ENCODE measurements around the gene TEX48. TPM values are rescaled to one million over a fixed set of nuclear protein-coding genes. Genes with fewer than 3 reads are reported as not detected.

TEX48 gene
- total and polyA plus RNA-seq, 2 experiments from 2014 or later: not detected

GRCh38 chr9:114723931-114724330, 41.9 kb upstream of the TEX48 start:
- no peaks in the 10 kb centered on the region for H4K20me1 ChIP-seq (replicated peaks; ENCODE audit: insufficient read depth)
- H3F3A ChIP-seq (replicated peaks; ENCODE audit: low read depth): no peaks in the 10 kb centered on the region
- H3K4me1 ChIP-seq (ENCODE audit: insufficient read depth): no peaks in the 10 kb centered on the region
- H3K4me1 Mint-ChIP-seq: peaks cover 3% of the 10 kb centered on the region; the same call in 2 of the 3 replicates
- H3K36me3 ChIP-seq (ENCODE audit: insufficient read depth): no peaks in the 10 kb centered on the region
- H3K27ac Mint-ChIP-seq: no peak overlapping the region
- TF ChIP-seq ZNF114 (CRISPR knock-in tag; IDR thresholded peaks at IDR 0.05): no peak
- TF ChIP-seq EZH2 (IDR thresholded peaks at IDR 0.05; ENCODE audit: low read depth, unreplicated experiment): no peak
- TF ChIP-seq CREB1 (CRISPR knock-in tag; IDR thresholded peaks at IDR 0.05; ENCODE audit: low read depth): no peak
- no peak for TF ChIP-seq JUNB (IDR thresholded peaks at IDR 0.05; ENCODE audit: unreplicated experiment)
- no peak for TF ChIP-seq ZNF462 (CRISPR knock-in tag; IDR thresholded peaks at IDR 0.05)
- TF ChIP-seq ZNF331 (CRISPR knock-in tag; IDR thresholded peaks at IDR 0.05; ENCODE audit: low read depth): no peak
- ATAC-seq: no peak
- no peaks in the 10 kb centered on the region for H3K9me3 Mint-ChIP-seq
- H3K36me3 Mint-ChIP-seq (ENCODE audit: low read depth): no peaks in the 10 kb centered on the region
- peaks cover 3% of the 10 kb centered on the region for H3K27me3 Mint-ChIP-seq (ENCODE audit: insufficient read depth, low read depth, poor library complexity)
- DNase-seq (ENCODE audit: low spot score): no peak
- no peaks in the 10 kb centered on the region for H3K27me3 ChIP-seq (ENCODE audit: insufficient read depth)
- no peak overlapping the region for H3K4me3 ChIP-seq
- no peak overlapping the region for H3K4me3 Mint-ChIP-seq
- no peaks in the 10 kb centered on the region for H3K79me2 ChIP-seq (replicated peaks; ENCODE audit: insufficient read depth)
- H3K9me2 ChIP-seq (ENCODE audit: insufficient read depth): no peaks in the 10 kb centered on the region
- H2AFZ ChIP-seq: no peak overlapping the region
- H3K27ac ChIP-seq (ENCODE audit: low read depth): no peak overlapping the region
- no peak overlapping the region for H3K4me2 ChIP-seq
